Gastrocnemius medialis (tissue), 4 donors: ENCODE measurements around the gene SUMO3. TPM values are rescaled to one million over a fixed set of nuclear protein-coding genes. Genes with fewer than 3 reads are reported as not detected.

Experiments used
- ATAC-seq, 2 donors: fragments of 150-250 bp; one replicate each; pipeline ENCODE4 v1.9.1; 2016
- DNase-seq, 2 donors: peaks; one replicate each; pipeline ENCODE4 v3.0.0-alpha.2; 2019
- H3K27ac ChIP-seq, 4 donors: fragments of 200-600 bp; sonication (generic); 1 replicate in 1 of 4; 2 replicates in 3 of 4; pipeline ENCODE4 v1.5.1; 2016 to 2018; ENCODE audit warnings: mild to moderate bottlenecking in 2 of 4, moderate library complexity in 1 of 4
- H3K27me3 ChIP-seq, 3 donors: fragments of 200-600 bp; sonication (generic) in 2 of 3; 1 replicate in 1 of 3; 2 replicates in 2 of 3; pipeline versions ENCODE4 v1.5.1 to v1.6.0; 2016 to 2019; ENCODE audit warnings: mild to moderate bottlenecking in 1 of 3, moderate library complexity in 1 of 3
- H3K36me3 ChIP-seq, 2 donors: fragments of 200-600 bp; sonication (generic) in 1 of 2; one replicate each; pipeline ENCODE4 v1.5.1; 2017 to 2018
- H3K4me1 ChIP-seq, 2 donors: fragments of 200-600 bp; sonication (generic) in 1 of 2; one replicate each; pipeline ENCODE4 v1.5.1; 2016 to 2017; ENCODE audit warnings: mild to moderate bottlenecking in 2 of 2
- H3K4me3 ChIP-seq, 4 donors: fragments of 200-600 bp; sonication (generic) in 3 of 4; 1 replicate in 1 of 4; 2 replicates in 3 of 4; pipeline ENCODE4 v1.5.1; 2016 to 2019; ENCODE audit warnings: mild to moderate bottlenecking in 2 of 4
- H3K9me3 ChIP-seq, 3 donors: fragments of 200-600 bp; sonication (generic) in 2 of 3; 1 replicate in 1 of 3; 2 replicates in 2 of 3; pipeline ENCODE4 v1.5.1; 2016 to 2019
- CTCF ChIP-seq, 5 experiments: fragments of 450-650 bp in 3 of 5; fragments of 200-600 bp in 2 of 5; sonication (generic) in 2 of 5; IDR thresholded peaks in 4 of 5; conservative IDR thresholded peaks in 1 of 5; 1 replicate in 4 of 5; 2 replicates in 1 of 5; pipeline ENCODE4 v1.5.1; 2016 to 2019; ENCODE audit warnings: antibody characterized with exemption in 5 of 5, mild to moderate bottlenecking in 3 of 5, moderate library complexity in 3 of 5
- POLR2A ChIP-seq, 2 donors: fragments of 450-650 bp; IDR thresholded peaks; one replicate each; pipeline ENCODE4 v1.6.1; 2017; ENCODE audit warnings: antibody characterized with exemption in 2 of 2, mild to moderate bottlenecking in 2 of 2, moderate library complexity in 2 of 2
- in situ Hi-C, 4 donors: fragments of 200-750 bp; cut with MboI; loops; one replicate each; pipeline versions ENCODE4 v1.15.0 to v1.8.0; 2017; ENCODE audit warnings: low sequenced_read_pairs in 4 of 4
- intact Hi-C: fragments of 100-400 bp; cut with DNase I; formaldehyde crosslinking; loops from one replicate; pipeline ENCODE4 v1.15.1; 2023; ENCODE audit warnings: low total_unique reads
- total RNA-seq, 4 donors: library from RNA; depleted of rRNA; stranded (reverse); fragments of >200 nt; gene quantifications; one replicate each; pipeline versions ENCODE4 v1.1.0 to v1.2.3, GENCODE V29; 2016

SUMO3 gene
- total RNA-seq, 4 donors from 2014 or later = 49.0 to 85.9 (median 63.7) TPM

DNA sequence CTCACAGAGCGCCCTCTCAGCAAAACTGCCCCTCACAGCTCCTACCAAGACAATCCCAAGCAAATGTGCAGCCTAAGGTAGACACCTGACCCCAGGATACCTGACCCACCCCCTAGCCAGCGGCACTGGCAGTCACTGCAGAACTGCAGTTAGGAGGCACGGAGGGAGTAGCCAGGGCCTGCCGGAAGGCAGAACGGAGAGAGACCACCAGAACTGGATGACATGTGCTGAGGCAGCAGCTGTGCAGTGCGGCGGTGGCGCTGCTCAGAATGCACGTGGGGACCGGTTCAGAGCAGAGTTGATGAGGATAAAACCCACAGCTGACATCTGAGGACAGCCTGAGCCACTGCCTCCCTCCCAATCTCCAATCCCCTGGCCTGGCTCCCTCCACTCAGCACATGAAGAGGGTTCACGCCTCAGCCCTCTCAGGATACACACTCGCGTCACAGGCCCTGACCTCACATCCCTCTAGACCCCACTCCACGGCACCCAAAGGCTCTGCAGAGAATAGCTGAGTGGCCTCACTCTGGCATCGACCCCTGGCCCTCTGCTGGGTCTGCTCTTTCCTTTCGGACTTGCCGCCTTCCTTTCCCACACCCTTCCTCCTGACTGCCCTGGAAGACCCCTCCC, 45.9 kb downstream of the SUMO3 start:
- no peak for DNase-seq
- in situ Hi-C loops = no loop called here
- no peaks in the 10 kb centered on the region for H3K27me3 ChIP-seq

DNA sequence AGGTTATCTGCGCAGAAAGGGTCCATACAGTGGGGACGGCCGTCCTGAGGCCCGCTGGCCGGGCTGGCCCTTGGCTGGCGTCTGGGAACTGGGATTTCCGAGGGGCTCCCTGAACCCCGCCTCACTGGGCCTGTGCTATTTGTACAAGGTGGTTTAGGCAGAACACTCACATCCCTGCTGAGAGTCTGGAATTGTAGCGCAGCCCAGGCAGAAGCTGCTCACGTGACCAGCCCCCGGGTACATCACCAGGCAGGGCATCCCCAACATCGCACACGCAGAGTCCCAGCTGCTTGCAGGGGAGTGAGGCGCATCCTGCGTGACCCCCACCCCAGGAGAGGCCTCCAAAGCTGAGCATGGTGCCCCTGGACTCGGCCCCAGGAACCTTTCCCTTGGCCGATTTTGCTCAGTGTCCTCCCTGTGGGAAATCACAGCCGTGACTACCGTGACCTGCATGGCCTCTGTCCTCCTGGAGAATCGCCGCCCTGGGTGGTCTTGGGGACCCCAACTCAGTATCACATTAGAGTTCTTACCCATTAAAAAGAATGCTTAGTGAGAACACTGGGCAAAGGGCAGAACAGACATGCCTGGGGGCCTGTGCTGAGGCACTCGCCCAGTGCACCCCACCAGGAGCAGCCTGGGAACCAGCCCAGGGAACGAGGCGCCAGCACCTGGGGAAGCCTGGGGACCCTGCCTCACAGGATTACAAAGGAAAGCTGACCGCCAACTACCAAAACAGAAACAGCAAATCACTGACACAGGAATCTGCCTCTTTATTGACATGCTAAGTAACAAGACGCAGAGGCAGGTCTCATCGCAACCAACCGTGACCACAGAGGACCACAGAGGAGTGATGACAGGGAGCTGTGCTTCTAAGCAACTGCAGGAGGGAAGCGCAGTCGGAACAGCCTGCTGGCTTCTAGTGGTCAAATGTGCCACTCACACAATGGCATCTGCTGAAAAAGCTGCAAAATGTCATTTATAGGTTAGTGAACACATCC, 49.7 kb downstream of the SUMO3 start:
- in situ Hi-C loops = no loop called here
- ATAC-seq = no peak

More for the DNA sequence above, 45.9 kb downstream of the SUMO3 start:
- no peak for ATAC-seq
- H3K4me3 ChIP-seq = no peak overlapping the region
- TF ChIP-seq POLR2A (IDR thresholded peaks at IDR 0.05) = no peak
- no peak for TF ChIP-seq CTCF (IDR thresholded peaks at IDR 0.05 in 4 of 5, conservative IDR thresholded peaks at IDR 0.05 in 1 of 5)
- H3K9me3 ChIP-seq = no peaks in the 10 kb centered on the region
- H3K4me1 ChIP-seq = no peaks in the 10 kb centered on the region
- H3K36me3 ChIP-seq = peaks cover 0 to 78% of the 10 kb centered on the region in 2 donors
- intact Hi-C loops = no loop called here
- H3K27ac ChIP-seq = no peak overlapping the region

DNA sequence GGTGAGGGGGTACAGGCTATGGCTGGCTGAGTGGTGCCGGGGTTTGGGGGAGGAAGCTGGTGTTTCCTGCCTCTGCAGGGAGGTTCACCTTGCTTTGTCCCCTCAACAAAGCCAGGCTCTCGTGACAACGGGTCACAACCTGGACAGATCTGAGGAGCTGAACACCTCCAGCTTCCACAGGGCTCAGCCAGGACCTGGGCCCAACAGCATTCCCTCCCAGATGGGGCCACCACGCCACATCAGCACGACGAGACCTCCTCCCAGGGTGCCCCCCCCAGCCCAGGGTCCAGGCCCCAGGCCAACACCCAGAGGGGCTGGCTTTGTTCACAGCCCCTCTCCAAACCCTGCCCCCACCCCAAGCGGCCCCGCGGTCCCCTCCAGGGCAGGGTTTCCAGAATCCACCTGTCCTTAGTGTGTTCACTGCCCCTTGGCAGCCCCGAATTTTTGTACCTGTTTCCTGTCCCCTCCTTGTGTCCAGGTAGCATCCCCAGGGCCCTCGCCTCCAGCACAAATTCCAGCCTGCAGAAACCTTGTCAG, 51.0 kb downstream of the SUMO3 start:
- Histone ChIP-seq H3K27me3 (no peaks in the 10 kb centered on the region), H3K27ac (no peak overlapping the region), H3K36me3 (peaks cover 0 to 36% of the 10 kb centered on the region in 2 donors), H3K4me3 (no peak overlapping the region), H3K4me1 (no peaks in the 10 kb centered on the region), H3K9me3 (no peaks in the 10 kb centered on the region)
- intact Hi-C loops (no loop called here), in situ Hi-C loops (no loop called here)
- DNase-seq = no peak
- TF ChIP-seq POLR2A (IDR thresholded peaks at IDR 0.05) = no peak
- TF ChIP-seq CTCF (IDR thresholded peaks at IDR 0.05 in 4 of 5, conservative IDR thresholded peaks at IDR 0.05 in 1 of 5) = no peak
- no peak for ATAC-seq

More for the DNA sequence above, 49.7 kb downstream of the SUMO3 start:
- H3K36me3 ChIP-seq = peaks cover 0 to 42% of the 10 kb centered on the region in 2 donors
- no peaks in the 10 kb centered on the region for H3K27me3 ChIP-seq
- H3K9me3 ChIP-seq = no peaks in the 10 kb centered on the region
- intact Hi-C loops = no loop called here
- H3K4me3 ChIP-seq = no peak overlapping the region
- DNase-seq = no peak
- TF ChIP-seq CTCF (IDR thresholded peaks at IDR 0.05 in 4 of 5, conservative IDR thresholded peaks at IDR 0.05 in 1 of 5) (no peak), POLR2A (IDR thresholded peaks at IDR 0.05) (no peak)
- no peaks in the 10 kb centered on the region for H3K4me1 ChIP-seq
- H3K27ac ChIP-seq = no peak overlapping the region

GRCh38 chr21:44766014-44766817, 51.6 kb downstream of the SUMO3 start:
- in situ Hi-C loops (no loop called here), intact Hi-C loops (no loop called here)
- no peak for ATAC-seq
- Histone ChIP-seq H3K27ac (no peak overlapping the region), H3K27me3 (no peaks in the 10 kb centered on the region), H3K4me1 (no peaks in the 10 kb centered on the region), H3K36me3 (peaks cover 0 to 30% of the 10 kb centered on the region in 2 donors), H3K9me3 (no peaks in the 10 kb centered on the region), H3K4me3 (no peak overlapping the region)
- TF ChIP-seq POLR2A (IDR thresholded peaks at IDR 0.05) (no peak), CTCF (IDR thresholded peaks at IDR 0.05 in 4 of 5, conservative IDR thresholded peaks at IDR 0.05 in 1 of 5) (no peak)
- DNase-seq = no peak
